HepG2 (cell line): Measurements from ENCODE around the gene DENND4A. TPM values are rescaled to one million over a fixed set of nuclear protein-coding genes. Genes with fewer than 3 reads are reported as not detected.

Experiments
- ATAC-seq: fragments of 200-7000 bp; cut with Tn5 transposase; 3 replicates; pipeline ENCODE4 v1.9.1; 2020; ENCODE audit warnings: mild to moderate bottlenecking, moderate library complexity
- BruUV-seq: library from RNA; stranded (reverse); fragments of 400-500 nt; replicated peaks from 2 replicates; lab custom pipeline; 2021; lab: Mats Ljungman, UMichigan
- CTCF ChIA-PET: fragments of 300-600 bp; formaldehyde crosslinking; extraction: SDS; loops from one replicate; lab custom pipeline; 2021; ENCODE audit warnings: low total read pairs, inconsistent platforms, low intra/inter-chr PET ratio; lab: Yijun Ruan, JAX
- POLR2A ChIA-PET: fragments of 350-600 bp; sonication (Branson Sonifier 250); formaldehyde crosslinking; loops from one replicate; lab custom pipeline; 2020; ENCODE audit warnings: antibody characterized with exemption, inconsistent platforms; lab: Yijun Ruan, JAX
- DNase-seq: peaks from one replicate; pipeline ENCODE4 v3.0.0-alpha.2; 2015; ENCODE audit warnings: low spot score
- FAIRE-seq: peaks from 3 replicates; lab custom pipeline; 2011; peaks lifted over from hg19 to GRCh38; lab: Jason Lieb, UNC
- H2AFZ ChIP-seq: one replicate; pipeline ENCODE4 v1.6.1; 2011; ENCODE audit warnings: low read length, inconsistent platforms
- H3K27ac ChIP-seq: fragments of 300-600 bp; 3 replicates; pipeline ENCODE4 v1.8.0; 2011; ENCODE audit warnings: mixed run types, mild to moderate bottlenecking, mixed read lengths, low read length, inconsistent platforms; ENCODE audit not compliant: insufficient read depth; ENCODE audit errors: extremely low read length
- H3K27me3 ChIP-seq, 2 experiments: fragments of 200-600 bp in 1 of 2; 2 replicates in 1 of 2; 3 replicates in 1 of 2; pipeline versions ENCODE4 v1.6.0 to v1.8.0; 2011; ENCODE audit warnings: low read length in 2 of 2, mild to moderate bottlenecking in 2 of 2, moderate library complexity in 2 of 2, inconsistent platforms in 1 of 2; ENCODE audit not compliant: insufficient read depth in 2 of 2, control insufficient read depth in 1 of 2
- H3K36me3 ChIP-seq, 2 experiments: fragments of 200-600 bp in 1 of 2; replicated peaks in 1 of 2; 2 replicates in 1 of 2; 3 replicates in 1 of 2; pipeline versions ENCODE4 v1.5.1 to v1.8.0; 2011; ENCODE audit warnings: low read length in 2 of 2, inconsistent platforms in 1 of 2; ENCODE audit not compliant: insufficient read depth in 2 of 2, control insufficient read depth in 1 of 2
- H3K4me1 ChIP-seq: 2 replicates; pipeline ENCODE4 v1.5.1; 2012; ENCODE audit warnings: low read length, inconsistent platforms; ENCODE audit not compliant: insufficient read depth
- H3K4me2 ChIP-seq: 2 replicates; pipeline ENCODE4 v1.6.0; 2011; ENCODE audit warnings: low read depth, low read length, inconsistent platforms
- H3K4me3 ChIP-seq, 3 experiments: fragments of 200-600 bp in 1 of 3; sonication (generic), shearing (Covaris generic) in 1 of 3; replicated peaks in 1 of 3; 2 replicates each; pipeline ENCODE4 v1.5.1; 2011 to 2016; ENCODE audit warnings: low read length in 3 of 3, inconsistent platforms in 2 of 3, low read depth in 2 of 3, mild to moderate bottlenecking in 2 of 3, control low read depth in 1 of 3, mixed read lengths in 1 of 3; ENCODE audit not compliant: insufficient read depth in 1 of 3
- H3K79me2 ChIP-seq: one replicate; pipeline ENCODE4 v1.6.1; 2011; ENCODE audit warnings: low read length, inconsistent platforms; ENCODE audit not compliant: insufficient read depth
- H3K9ac ChIP-seq: 2 replicates; pipeline ENCODE4 v1.6.0; 2011; ENCODE audit warnings: mild to moderate bottlenecking, low read depth, low read length, inconsistent platforms; ENCODE audit not compliant: insufficient read depth
- H3K9me3 ChIP-seq: 2 replicates; pipeline ENCODE4 v1.5.1; 2012; ENCODE audit warnings: mild to moderate bottlenecking, low read length
- H4K20me1 ChIP-seq: 2 replicates; pipeline ENCODE4 v1.6.0; 2011; ENCODE audit warnings: inconsistent platforms, mild to moderate bottlenecking, low read length, moderate library complexity; ENCODE audit not compliant: insufficient read depth
- CBX2 ChIP-seq, 2 experiments: fragments of 200-600 bp in 1 of 2; sonication (generic); formaldehyde crosslinking in 1 of 2; IDR thresholded peaks; 2 replicates each; pipeline versions ENCODE4 v1.7.0 to v1.8.1; 2018 to 2022; ENCODE audit warnings: low read depth in 2 of 2, low read length in 1 of 2, mild to moderate bottlenecking in 1 of 2, missing genetic modification reagents in 1 of 2
- CREB3 ChIP-seq: sonication (generic); formaldehyde crosslinking; IDR thresholded peaks from 2 replicates; pipeline ENCODE4 v1.5.0; 2020; ENCODE audit warnings: missing genetic modification reagents
- FOSL1 ChIP-seq: sonication (generic); formaldehyde crosslinking; IDR thresholded peaks from 2 replicates; pipeline ENCODE4 v1.9.0; 2021; ENCODE audit warnings: missing genetic modification reagents, borderline replicate concordance
- GZF1 ChIP-seq: sonication (generic); formaldehyde crosslinking; IDR thresholded peaks from 2 replicates; pipeline ENCODE4 v1.5.1; 2020; ENCODE audit warnings: mild to moderate bottlenecking, missing genetic modification reagents
- HOXD1 ChIP-seq: sonication (generic); formaldehyde crosslinking; IDR thresholded peaks from 2 replicates; pipeline ENCODE4 v1.5.0; 2020; ENCODE audit warnings: missing genetic modification reagents
- RNF219 ChIP-seq: sonication (generic); formaldehyde crosslinking; IDR thresholded peaks from 2 replicates; pipeline ENCODE4 v1.5.0; 2020; ENCODE audit warnings: mild to moderate bottlenecking, missing genetic modification reagents
- SNAPC5 ChIP-seq: sonication (generic); formaldehyde crosslinking; IDR thresholded peaks from 2 replicates; pipeline ENCODE4 v1.8.1; 2023; ENCODE audit warnings: mild to moderate bottlenecking, missing genetic modification reagents, borderline replicate concordance
- SP1 ChIP-seq, 2 experiments: fragments of 450-650 bp in 1 of 2; sonication (generic) in 1 of 2; formaldehyde crosslinking in 1 of 2; IDR thresholded peaks; 2 replicates each; pipeline versions ENCODE4 v1.4.0 to v1.6.1; 2016 to 2020; ENCODE audit warnings: missing genetic modification reagents in 1 of 2
- SRSF1 ChIP-seq: fragments of 200-400 bp; formaldehyde crosslinking; optimal IDR thresholded peaks from 2 replicates; pipeline ENCODE3; 2017; ENCODE audit warnings: mild to moderate bottlenecking, low read depth, low read length, moderate library complexity
- THRA ChIP-seq: sonication (generic); formaldehyde crosslinking; IDR thresholded peaks from 2 replicates; pipeline ENCODE4 v1.4.0; 2020; ENCODE audit warnings: missing genetic modification reagents, borderline replicate concordance
- ZFP82 ChIP-seq: sonication (generic); formaldehyde crosslinking; IDR thresholded peaks from 2 replicates; pipeline ENCODE4 v1.5.1; 2020; ENCODE audit warnings: mild to moderate bottlenecking, missing genetic modification reagents, borderline replicate concordance
- ZFX ChIP-seq: sonication (generic); formaldehyde crosslinking; IDR thresholded peaks from 2 replicates; pipeline ENCODE4 v1.4.0; 2020; ENCODE audit warnings: mild to moderate bottlenecking, low read depth, missing genetic modification reagents, moderate library complexity
- ZNF143 ChIP-seq: sonication (generic); formaldehyde crosslinking; IDR thresholded peaks from 2 replicates; pipeline ENCODE4 v1.4.0; 2020; ENCODE audit warnings: missing genetic modification reagents
- ZNF383 ChIP-seq: sonication (generic); formaldehyde crosslinking; IDR thresholded peaks from 2 replicates; pipeline ENCODE4 v1.4.0; 2020; ENCODE audit warnings: missing genetic modification reagents, mild to moderate bottlenecking, borderline replicate concordance
- ZNF546 ChIP-seq: sonication (generic); formaldehyde crosslinking; conservative IDR thresholded peaks from 2 replicates; pipeline ENCODE4 v1.8.1; 2023; ENCODE audit warnings: mild to moderate bottlenecking, missing genetic modification reagents
- ZNF597 ChIP-seq: sonication (generic); formaldehyde crosslinking; IDR thresholded peaks from 2 replicates; pipeline ENCODE4 v1.5.0; 2020; ENCODE audit warnings: missing genetic modification reagents
- WGBS: methylation state at CpG from one replicate; pipeline ENCODE4 v1.1.6; 2017; ENCODE audit warnings: low lambda C conversion rate; 5-methylcytosine and 5-hydroxymethylcytosine counted together
- in situ Hi-C: cut with HindIII; loops from 2 replicates; pipeline ENCODE4 v1.10.0; 2017; ENCODE audit warnings: low pct_unique_long_range_greater_than_20kb; ENCODE audit not compliant: extremely low pct_ligation_motif_present
- intact Hi-C: fragments of 100-400 bp; cut with micrococcal nuclease; formaldehyde crosslinking; loops from one replicate; pipeline ENCODE4 v1.10.0; 2022; ENCODE audit not compliant: unreplicated experiment
- polyA plus RNA-seq, 8 experiments: library from polyadenylated mRNA; depleted of rRNA in 3 of 8; stranded (reverse) in 7 of 8; unstranded in 1 of 8; fragments of >200 nt; fragmentation: Illumina TruSeq in 4 of 8; extraction: Trizol in 4 of 8; gene quantifications; 2 replicates each; pipeline versions ENCODE4 v1.2.1 to v1.2.3, GENCODE V29; 2011 to 2016; ENCODE audit warnings: low read depth in 4 of 8, missing spikeins in 1 of 8, mixed read lengths in 1 of 8; ENCODE audit not compliant: insufficient read depth in 1 of 8
- total RNA-seq, 5 experiments: library from RNA; depleted of rRNA; stranded (reverse); fragments of >200 nt; fragmentation: Illumina TruSeq; extraction: Trizol; gene quantifications; 2 replicates each; pipeline ENCODE4 v1.2.3, GENCODE V29; 2016; ENCODE audit warnings: low read depth in 1 of 5

The DENND4A gene
- total and polyA plus RNA-seq, 2 of the 13 experiments (the other 11 are each of a cell fraction or from before 2014, with no cell fraction given), result 13.2 to 18.6 TPM

- DNase-seq, result peak; percentile 100
- peak; percentile 96 for ATAC-seq
- ChIA-PET POLR2A (interaction anchor here (0.8 to 2.8 kb wide), 27 partner anchors 8 to 528 kb away, joined by 3 to 37 read pairs (median 4); partner anchors contain the start of genes DENND4A, INTS14, RAB11A and RNU5B-1), CTCF (interaction anchor here (2.1 kb wide), 1 partner anchor 46 kb away, joined by 5 read pairs; no protein-coding TSS in a partner anchor)
- no peaks in the 10 kb centered on the region for H3K9me3 ChIP-seq
- in situ Hi-C loops (no loop called here), intact Hi-C loops (no loop called here)
- peak overlapping the region; percentile 100 for H3K27ac ChIP-seq
- BruUV-seq, result TSS peak; percentile 95
- peak overlapping the region; percentile 95 for H3K4me2 ChIP-seq
- WGBS, result 0% methylated on average over 4 of the region's 8 CpGs
- H3K4me1 ChIP-seq, result peaks cover 84% of the 10 kb centered on the region
- no peaks in the 10 kb centered on the region for H3K27me3 ChIP-seq
- H4K20me1 ChIP-seq, result no peaks in the 10 kb centered on the region
- peak; percentile 99 for FAIRE-seq
- H3K79me2 ChIP-seq, result no peaks in the 10 kb centered on the region
- H3K4me3 ChIP-seq, result peak overlapping the region; percentile 57 to 74 (median 66)
- H3K9ac ChIP-seq, result peak overlapping the region; percentile 91
- no peak overlapping the region for H2AFZ ChIP-seq
- H3K36me3 ChIP-seq, result no peaks in the 10 kb centered on the region
- TF ChIP-seq RNF219 (CRISPR knock-in tag) (peak; percentile 71; the same call in 1 of the 2 replicates), ZNF546 (no peak), ZFP82 (CRISPR knock-in tag) (no peak), HOXD1 (CRISPR knock-in tag) (0 out of 2 replicates have a peak, but pooled peaks have one; percentile 56), ZNF383 (CRISPR knock-in tag) (no peak), CBX2 (IDR thresholded peaks at IDR 0.05; ENCODE audit: low read depth, low read length) (no peak), CBX2 (CRISPR knock-in tag; IDR thresholded peaks at IDR 0.05; ENCODE audit: low read depth) (no peak), THRA (CRISPR knock-in tag) (peak; percentile 38; the same call in 1 of the 2 replicates), ZNF597 (CRISPR knock-in tag) (no peak), SNAPC5 (CRISPR knock-in tag) (no peak), ZFX (CRISPR knock-in tag) (peak; percentile 98), SRSF1 (no peak), SP1 (IDR thresholded peaks at IDR 0.05) (no peak), SP1 (CRISPR knock-in tag; IDR thresholded peaks at IDR 0.05) (peak; percentile 14; the same call in 1 of the 2 replicates), FOSL1 (peak; percentile 100), ZNF143 (CRISPR knock-in tag) (peak; percentile 22; the same call in 1 of the 2 replicates), GZF1 (no peak), CREB3 (CRISPR knock-in tag) (no peak)
Measured at GRCh38 chr15:65832549-65833364, 40.7 kb upstream of the DENND4A start.
